HG03354 (cell line): ENCODE measurements around the gene EPB41L1.

Source experiments
- ATAC-seq: cut with Tn5 transposase; IDR thresholded peaks from one replicate; pipeline ENCODE4 v1.9.1; 2021; ENCODE audit warnings: mild to moderate bottlenecking; ENCODE audit not compliant: unreplicated experiment, poor library complexity, severe bottlenecking

The EPB41L1 gene

DNA sequence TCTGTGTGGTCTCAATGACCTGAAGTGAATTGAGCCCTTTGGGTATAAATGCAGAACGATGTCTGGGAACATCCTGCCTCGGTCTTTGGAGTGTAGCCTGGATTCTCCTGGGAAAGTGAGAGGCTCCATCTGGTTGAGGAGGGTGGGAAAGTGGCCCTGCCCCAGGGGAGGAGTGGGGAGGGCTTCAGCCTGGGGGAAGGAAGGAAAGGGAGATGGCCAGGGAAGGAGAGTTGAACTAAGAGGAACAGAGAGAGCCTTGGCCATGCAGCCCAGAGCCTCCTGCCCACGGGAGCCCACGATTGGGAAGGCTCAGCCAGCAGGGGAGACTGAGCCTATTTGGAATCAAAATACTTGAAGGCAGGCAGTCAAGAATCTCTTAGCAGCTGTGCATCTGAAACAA is 2.3 kb upstream of the EPB41L1 start:
- no peak for ATAC-seq

DNA sequence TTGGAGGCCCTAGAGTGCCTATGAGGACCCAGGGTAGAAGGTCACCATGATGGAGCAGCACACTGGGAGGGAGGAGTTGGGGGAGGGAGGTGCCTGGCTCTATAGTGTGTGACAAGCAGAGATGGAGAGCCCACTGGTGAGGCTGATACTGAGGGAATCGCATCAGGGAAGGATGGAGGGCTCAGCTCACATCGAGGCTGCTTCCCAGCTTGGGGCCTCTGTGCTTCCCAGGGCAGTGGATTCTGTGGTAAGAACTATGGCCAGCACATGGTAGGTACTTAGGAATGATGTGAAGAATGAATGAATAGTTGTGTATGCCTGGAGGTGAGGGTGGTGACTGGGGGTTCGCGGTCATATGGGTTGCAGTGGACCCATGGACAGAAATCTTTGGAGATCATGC is 1.3 kb upstream of the EPB41L1 start:
- ATAC-seq = no peak

- ATAC-seq = no peak
These were observed 522 bp upstream of the EPB41L1 start for GRCh38 chr20:36153736-36154699.

DNA sequence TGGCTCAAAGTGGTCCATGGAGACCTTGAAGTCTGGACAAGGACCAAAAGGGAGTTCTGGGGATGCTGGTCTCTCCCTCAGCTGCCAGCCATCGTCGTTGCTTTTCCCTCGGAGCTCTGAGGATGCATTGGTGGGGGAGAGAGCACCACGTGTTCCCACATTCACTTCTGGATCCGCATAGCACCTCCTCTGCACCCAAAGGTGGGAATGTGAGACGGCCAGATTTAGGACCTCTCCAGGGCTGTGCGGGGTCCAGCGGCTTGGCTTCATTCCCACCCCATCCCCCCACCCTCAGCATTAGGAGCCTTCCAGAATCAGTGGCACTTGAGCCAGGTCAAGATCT is 1.1 kb downstream of the EPB41L1 start:
- ATAC-seq = no peak

DNA sequence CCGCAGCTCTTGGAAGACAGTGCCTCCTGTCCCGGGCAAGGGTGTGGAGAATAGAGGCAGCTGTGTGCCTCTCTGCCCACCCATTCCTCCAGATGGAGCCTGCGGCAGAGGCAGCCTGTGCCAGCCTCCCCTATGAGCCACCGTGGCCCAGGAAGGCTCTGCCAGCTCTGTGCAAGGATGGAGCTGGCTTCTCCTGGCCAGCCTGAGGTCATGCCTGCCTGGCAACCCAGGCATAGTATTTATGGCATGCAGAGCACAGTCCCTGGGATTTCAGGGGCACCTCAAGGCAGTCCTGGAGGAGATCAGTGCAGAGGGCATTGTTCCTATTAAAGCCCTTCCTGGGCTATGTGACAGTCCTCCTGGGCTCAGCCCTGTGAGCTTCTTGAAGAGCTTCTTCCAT is 1.5 kb downstream of the EPB41L1 start:
- ATAC-seq = no peak

DNA sequence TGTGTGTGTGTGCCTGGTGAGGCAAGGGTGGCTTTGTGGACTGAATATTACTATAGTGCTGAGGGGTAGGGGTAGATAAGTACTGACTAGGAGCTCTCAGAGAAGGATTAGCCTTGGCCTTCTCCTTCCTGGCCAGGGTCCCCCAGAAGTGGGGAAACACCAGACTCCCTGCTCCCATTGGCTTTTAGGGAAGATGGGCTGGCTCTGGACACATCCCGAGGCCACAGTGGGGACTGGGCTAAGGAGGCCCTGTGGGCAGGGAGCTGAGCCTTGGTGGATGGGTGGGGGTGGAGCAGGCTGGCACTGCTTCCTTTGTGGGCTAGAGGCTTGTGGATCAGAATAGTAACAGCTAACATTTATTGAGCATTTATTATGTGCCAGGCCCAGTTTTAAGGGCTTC is 3.1 kb downstream of the EPB41L1 start:
- no peak for ATAC-seq

GRCh38 chr20:36158160-36158741 is 3.7 kb downstream of the EPB41L1 start:
- ATAC-seq = no peak

DNA sequence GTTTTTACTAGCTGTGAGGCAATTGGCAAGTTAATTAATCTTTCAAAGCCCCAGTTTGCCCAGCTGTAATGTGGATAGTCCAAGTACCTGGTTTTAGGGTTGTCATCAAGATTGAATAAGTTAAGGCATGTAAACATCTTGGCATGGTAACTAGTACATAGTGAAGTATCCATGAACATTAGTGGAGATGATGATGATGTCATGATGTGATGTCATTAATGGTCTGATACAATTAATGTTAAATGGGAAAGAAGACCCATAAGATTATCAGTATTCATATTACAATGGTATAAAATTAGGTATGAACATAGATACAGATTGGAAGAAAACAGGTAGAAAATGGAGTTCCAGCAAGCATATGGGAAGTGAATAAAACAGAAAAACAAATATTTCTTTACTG is 5.3 kb downstream of the EPB41L1 start:
- ATAC-seq = no peak

GRCh38 chr20:36162272-36162966 is 7.9 kb downstream of the EPB41L1 start:
- ATAC-seq = no peak

DNA sequence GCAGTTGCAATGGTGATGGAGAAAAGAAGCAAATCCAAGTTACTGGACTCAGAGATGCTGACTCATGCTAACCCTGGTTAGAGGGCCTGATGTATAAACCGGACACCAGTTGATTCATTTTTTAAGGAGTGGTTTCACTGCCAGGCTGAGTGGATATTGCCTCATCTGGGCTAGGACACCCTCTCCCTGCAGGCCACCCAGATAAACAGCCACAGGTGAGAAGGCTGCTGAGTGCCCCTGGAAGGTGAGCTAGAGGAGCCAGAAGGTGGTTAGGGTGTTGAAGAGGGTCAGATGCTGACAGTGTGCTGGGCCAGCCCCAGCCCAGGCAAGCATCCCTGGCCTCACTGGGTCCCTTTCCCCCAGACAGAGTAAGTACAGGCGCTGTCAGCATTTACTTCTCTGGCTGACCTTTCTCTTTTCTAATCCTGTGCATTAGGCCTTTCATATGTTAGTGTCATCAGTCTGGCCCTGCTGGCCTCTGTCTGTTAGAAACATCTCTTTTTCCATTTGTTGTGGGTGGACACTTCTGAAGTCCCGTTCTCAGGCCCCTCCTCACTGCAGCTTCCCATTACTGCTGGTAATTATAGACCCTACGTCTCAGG is 13.5 kb downstream of the EPB41L1 start:
- no peak for ATAC-seq

GRCh38 chr20:36170542-36171215 is 16.1 kb downstream of the EPB41L1 start:
- no peak for ATAC-seq

DNA sequence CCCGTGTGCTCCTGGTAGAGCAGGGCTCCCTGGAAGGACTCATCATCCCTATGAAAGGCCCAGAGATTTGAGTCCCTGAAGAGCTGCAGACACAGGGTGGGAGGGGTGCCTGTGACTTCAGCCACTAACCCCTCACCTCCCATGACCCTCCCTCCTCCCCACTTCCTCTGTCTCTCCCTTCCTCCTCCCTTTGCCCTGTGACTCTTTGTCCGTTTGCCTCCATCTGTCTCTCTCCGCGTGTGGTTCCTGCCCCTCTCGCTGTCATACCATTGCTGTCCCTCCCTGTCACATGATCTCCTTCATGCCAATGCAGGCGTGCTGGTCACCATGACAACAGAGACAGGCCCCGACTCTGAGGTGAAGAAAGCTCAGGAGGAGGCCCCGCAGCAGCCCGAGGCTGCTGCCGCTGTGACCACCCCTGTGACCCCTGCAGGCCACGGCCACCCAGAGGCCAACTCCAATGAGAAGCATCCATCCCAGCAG is 19.0 kb downstream of the EPB41L1 start:
- ATAC-seq = no peak

DNA sequence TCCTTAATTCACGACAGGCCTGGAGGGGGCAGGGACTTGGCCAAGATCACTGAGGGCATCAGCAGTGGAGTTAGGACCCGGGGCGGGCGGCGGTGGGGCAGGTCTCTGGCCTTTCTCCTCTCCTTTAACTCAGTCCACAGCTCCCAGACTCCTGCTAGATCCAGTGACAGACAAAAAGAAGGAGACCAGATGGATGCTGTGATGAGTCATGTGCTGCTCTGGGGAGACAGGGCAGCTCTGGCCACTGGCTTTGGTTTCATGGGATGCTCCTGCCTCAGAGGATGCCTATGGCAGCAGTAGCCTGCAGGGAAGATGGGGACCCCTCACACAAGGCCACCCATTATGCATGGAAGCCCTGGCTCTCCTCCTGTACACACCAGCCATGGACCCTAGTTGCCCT is 20.5 kb downstream of the EPB41L1 start:
- ATAC-seq = no peak

DNA sequence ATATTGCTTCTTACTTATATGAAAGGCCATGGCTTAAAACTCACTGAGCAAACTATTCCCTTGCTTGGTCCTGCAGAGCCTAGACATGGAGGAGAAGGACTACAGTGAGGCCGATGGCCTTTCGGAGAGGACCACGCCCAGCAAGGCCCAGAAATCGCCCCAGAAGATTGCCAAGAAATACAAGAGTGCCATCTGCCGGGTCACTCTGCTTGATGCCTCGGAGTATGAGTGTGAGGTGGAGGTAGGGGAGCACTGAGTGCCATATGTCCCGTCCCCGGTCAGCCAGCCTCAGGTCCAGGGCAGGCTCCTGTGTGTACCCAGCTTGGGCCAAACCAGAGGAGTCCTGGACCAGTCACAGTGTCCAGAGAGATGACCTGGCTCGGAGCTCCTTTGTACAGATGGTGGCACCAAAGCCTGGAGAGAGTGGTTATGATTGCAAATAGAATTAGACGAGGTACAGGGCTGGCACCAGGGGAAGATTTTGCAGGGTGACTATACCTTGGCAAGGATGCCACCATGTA is 21.0 kb downstream of the EPB41L1 start:
- no peak for ATAC-seq

DNA sequence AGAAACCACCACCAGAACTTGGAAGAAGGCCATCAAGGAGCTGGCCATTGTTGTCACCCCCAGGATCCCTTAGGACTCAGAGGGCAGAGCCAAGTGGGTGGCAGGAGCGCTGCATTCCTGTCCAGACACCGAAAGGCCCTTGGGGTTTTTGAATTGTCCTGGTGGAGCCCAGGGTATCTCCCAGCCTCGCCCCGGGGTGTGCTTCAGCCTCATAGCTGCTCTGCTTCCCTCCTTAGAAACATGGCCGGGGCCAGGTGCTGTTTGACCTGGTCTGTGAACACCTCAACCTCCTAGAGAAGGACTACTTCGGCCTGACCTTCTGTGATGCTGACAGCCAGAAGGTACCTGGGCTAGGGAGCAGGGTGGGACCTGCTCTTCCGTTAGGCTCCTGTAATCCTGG is 23.2 kb downstream of the EPB41L1 start:
- ATAC-seq = no peak

GRCh38 chr20:36179170-36179945 is 24.8 kb downstream of the EPB41L1 start:
- no peak for ATAC-seq

DNA sequence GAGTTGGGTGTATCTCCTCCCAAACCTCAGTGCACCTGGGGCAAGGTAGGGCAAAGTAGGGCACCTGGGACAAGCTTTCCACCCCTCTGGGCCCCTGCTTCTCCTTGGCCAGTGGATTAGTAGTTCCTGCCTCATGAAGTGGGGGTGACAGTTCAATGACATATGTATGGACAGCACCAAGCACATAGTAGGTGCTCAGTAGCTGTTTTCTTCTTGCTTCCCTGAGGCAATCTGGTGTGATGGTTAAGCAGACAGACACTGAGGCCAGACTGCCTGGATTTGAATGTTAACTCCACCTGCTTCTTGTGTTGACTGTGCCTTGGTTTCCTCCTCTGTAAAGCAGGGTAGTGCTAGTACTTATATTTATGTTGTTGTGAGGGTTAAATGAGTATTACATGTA is 25.8 kb downstream of the EPB41L1 start:
- no peak for ATAC-seq

DNA sequence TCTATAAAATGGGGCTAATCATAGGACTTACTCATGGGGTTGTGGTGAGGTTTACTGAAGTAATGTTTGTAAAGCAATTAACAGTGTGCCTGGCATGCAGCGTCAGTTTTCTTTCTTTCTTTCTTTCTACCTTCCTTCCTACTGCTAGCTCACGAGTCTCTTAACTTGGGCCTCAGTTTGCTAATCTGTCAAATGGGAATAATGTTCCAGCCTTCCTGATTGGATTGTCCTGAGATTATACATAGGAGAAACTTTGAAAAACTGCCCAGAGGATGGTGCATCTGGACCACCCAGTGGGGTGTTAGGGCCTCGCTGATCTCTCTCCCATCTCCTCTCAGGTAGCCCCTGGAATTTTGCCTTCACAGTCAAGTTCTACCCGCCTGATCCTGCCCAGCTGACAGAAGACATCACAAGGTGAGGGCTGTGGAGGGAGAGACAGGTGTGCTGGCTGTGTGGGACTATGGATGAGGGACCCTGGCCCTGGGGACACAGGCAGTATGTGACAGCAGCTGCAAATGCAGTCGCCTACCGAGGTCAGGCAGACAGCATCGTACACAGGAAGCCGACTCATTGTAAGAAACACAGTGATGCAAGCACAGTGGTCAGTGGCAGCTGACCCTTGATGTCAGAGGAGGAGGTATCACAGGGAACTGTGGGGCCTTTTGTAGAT is 27.5 kb downstream of the EPB41L1 start:
- ATAC-seq = no peak
